Right cardiac atrium (tissue), 5 donors: ENCODE measurements around the gene YKT6. TPM values are rescaled to one million over a fixed set of nuclear protein-coding genes. Genes with fewer than 3 reads are reported as not detected.
"Not testable (repeated sequence)": the region's sequence is repeated elsewhere in the genome, so short reads cannot be mapped to it uniquely, and the experiment has no call there.

Source experiments
- ATAC-seq, 2 donors: fragments of 200-7000 bp; cut with Tn5 transposase; one replicate each; pipeline versions ENCODE4 v1.8.0 to v1.9.1; 2020; ENCODE audit warnings: moderate library complexity in 2 of 2, mild to moderate bottlenecking in 1 of 2
- DNase-seq, 3 donors: peaks; one replicate each; pipeline ENCODE4 v3.0.0-alpha.2; 2020
- H3K27ac ChIP-seq: one replicate; pipeline ENCODE4 v1.5.1; 2013; ENCODE audit warnings: mild to moderate bottlenecking, low read length, control low read depth, moderate library complexity
- H3K27me3 ChIP-seq: one replicate; pipeline ENCODE4 v1.6.1; 2013; ENCODE audit not compliant: control insufficient read depth, insufficient read depth
- H3K4me1 ChIP-seq: one replicate; pipeline ENCODE4 v1.6.1; 2013; ENCODE audit warnings: low read length; ENCODE audit not compliant: control insufficient read depth, insufficient read depth
- H3K4me3 ChIP-seq: one replicate; pipeline ENCODE4 v1.5.1; 2013; ENCODE audit warnings: low read length, control low read depth
- H3K9me3 ChIP-seq: one replicate; pipeline ENCODE4 v1.6.1; 2013; ENCODE audit warnings: low read length; ENCODE audit not compliant: control insufficient read depth
- WGBS: extraction: QIAGEN DNeasy Blood & Tissue Kit; methylation state at CpG from one replicate; pipeline ENCODE4 v1.1.7; 2013; 5-methylcytosine and 5-hydroxymethylcytosine counted together
- intact Hi-C, 4 donors: fragments of 100-400 bp; cut with DNase I; formaldehyde crosslinking; loops; one replicate each; pipeline versions ENCODE4 v1.11.0 to v1.14.0; 2022 to 2023
- polyA plus RNA-seq: library from polyadenylated mRNA; stranded (reverse); fragments of 200-250 nt; gene quantifications from one replicate; pipeline ENCODE4 v1.2.3, GENCODE V29; 2013
- total RNA-seq, 4 donors: library from RNA; stranded (reverse); fragmentation: NEBNext Ultra II Directional; extraction: Animal tissue kit (Norgen Biotek cat#: 25700); gene quantifications; one replicate each; pipeline ENCODE4 v1.2.1, GENCODE V29; 2021
- donor health status: healthy with polysubstance abuse.
- donor health status: DM: no; HTN: yes; CAD: no.
- donor health status: DM: no; HTN: no; CAD: no.
- donor health status: DM: no; HTN: yes; CAD: no; lungs with severe emphysema.
- donor health status: DM: yes; HTN: yes; CAD: no.

YKT6 gene
- total and polyA plus RNA-seq, 5 donors, result 38.8 to 63.4 (median 51.8) TPM

GRCh38 chr7:44194562-44195145, 6.1 kb upstream of the YKT6 start:
- ATAC-seq (peak; percentile 27 to 32), DNase-seq (no peak)
- Histone ChIP-seq H3K4me3 (no peak overlapping the region), H3K27me3 (no peaks in the 10 kb centered on the region), H3K9me3 (no peaks in the 10 kb centered on the region), H3K4me1 (no peaks in the 10 kb centered on the region), H3K27ac (no peak overlapping the region)
- intact Hi-C loops, result loop anchor here in 3 of 4 donors (10.0 kb wide), 2 partner anchors 60 to 120 kb away; no protein-coding TSS in a partner anchor
- 77% methylated on average over 3 of the region's 3 CpGs for WGBS

- ATAC-seq (no peak), DNase-seq (no peak)
- 7% methylated on average over 1 of the region's 1 CpG for WGBS
- no peaks in the 10 kb centered on the region for H3K4me1 ChIP-seq
- no peaks in the 10 kb centered on the region for H3K9me3 ChIP-seq
- no peak overlapping the region for H3K27ac ChIP-seq
- intact Hi-C loops, result loop anchor here in 3 of 4 donors (10.0 kb wide), 2 partner anchors 61 to 121 kb away; no protein-coding TSS in a partner anchor
- H3K4me3 ChIP-seq, result no peak overlapping the region
- no peaks in the 10 kb centered on the region for H3K27me3 ChIP-seq
These were observed 4.9 kb upstream of the YKT6 start for GRCh38 chr7:44195889-44196288.

- peak; percentile 36 to 42 for ATAC-seq
- intact Hi-C loops, result loop anchor here in 3 of 4 donors (10.0 kb wide), 2 partner anchors 62 to 122 kb away; no protein-coding TSS in a partner anchor
These were observed 4.3 kb upstream of the YKT6 start for GRCh38 chr7:44196450-44196872.

GRCh38 chr7:44197474-44197873, 3.3 kb upstream of the YKT6 start:
- DNase-seq (no peak), ATAC-seq (no peak)
- Histone ChIP-seq H3K4me1 (peaks cover 3% of the 10 kb centered on the region), H3K27me3 (no peaks in the 10 kb centered on the region), H3K9me3 (no peaks in the 10 kb centered on the region), H3K4me3 (no peak overlapping the region), H3K27ac (no peak overlapping the region)
- intact Hi-C loops, result loop anchor here in 3 of 4 donors (10.0 kb wide), 2 partner anchors 63 to 123 kb away; no protein-coding TSS in a partner anchor
- 80% methylated on average over 7 of the region's 7 CpGs for WGBS

More at GRCh38 chr7:44196450-44196872, 4.3 kb upstream of the YKT6 start:
- Histone ChIP-seq H3K27ac (no peak overlapping the region), H3K27me3 (no peaks in the 10 kb centered on the region), H3K4me3 (no peak overlapping the region), H3K4me1 (no peaks in the 10 kb centered on the region), H3K9me3 (no peaks in the 10 kb centered on the region)
- no peak for DNase-seq
- WGBS, result 34% methylated on average over 3 of the region's 3 CpGs

DNA sequence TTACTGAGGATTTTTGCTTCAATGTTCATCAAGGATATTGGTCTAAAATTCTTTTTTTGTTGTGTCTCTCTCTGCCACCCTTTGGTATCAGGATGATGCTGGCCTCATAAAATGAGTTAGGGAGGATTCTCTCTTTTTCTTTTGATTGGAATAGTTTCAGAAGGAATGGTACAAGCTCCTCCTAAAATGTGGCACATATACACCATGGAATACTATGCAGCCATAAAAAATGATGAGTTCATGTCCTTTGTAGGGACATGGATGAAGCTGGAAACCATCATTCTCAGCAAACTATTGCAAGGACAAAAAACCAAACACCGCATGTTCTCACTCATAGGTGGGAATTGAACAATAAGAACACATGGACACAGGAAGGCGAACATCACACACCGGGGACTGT, 615 bp upstream of the YKT6 start:
- WGBS, result 86% methylated on average over 2 of the region's 3 CpGs
- intact Hi-C loops, result loop anchor here in 1 of 4 donors (10.0 kb wide), 1 partner anchor 145 kb away; no protein-coding TSS in a partner anchor

DNA sequence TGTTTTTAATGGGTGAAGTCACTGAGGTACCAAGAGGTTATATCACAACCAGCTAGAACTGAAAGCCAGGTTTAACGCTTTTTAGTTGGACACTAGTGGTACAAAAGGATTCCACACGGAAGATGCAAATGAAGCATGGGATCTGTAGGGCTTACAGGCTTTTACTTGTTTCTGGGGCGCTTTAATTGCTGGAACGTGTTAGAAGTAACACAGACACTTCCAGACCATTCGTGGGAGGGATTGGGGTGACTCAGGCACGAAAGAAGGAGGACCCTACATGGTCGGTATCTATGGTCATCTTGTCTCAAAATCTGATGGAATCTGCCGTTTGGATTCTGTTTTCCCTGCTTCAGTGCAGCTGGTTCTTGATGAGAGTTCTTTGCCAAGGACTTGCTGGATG, 1.0 kb downstream of the YKT6 start:
- intact Hi-C loops, result loop anchor here in 1 of 4 donors (10.0 kb wide), 1 partner anchor 147 kb away; no protein-coding TSS in a partner anchor
- ATAC-seq, result no peak
- Histone ChIP-seq H3K27me3 (no peaks in the 10 kb centered on the region), H3K4me1 (peaks cover 3% of the 10 kb centered on the region), H3K27ac (no peak overlapping the region), H3K9me3 (no peaks in the 10 kb centered on the region), H3K4me3 (peak overlapping the region; percentile 92)
- WGBS, result 30% methylated on average over 8 of the region's 8 CpGs
- no peak for DNase-seq

More for the DNA sequence above, 615 bp upstream of the YKT6 start:
- H3K9me3 ChIP-seq, H3K4me1 ChIP-seq, DNase-seq, H3K27ac ChIP-seq, ATAC-seq, H3K27me3 ChIP-seq, H3K4me3 ChIP-seq: not testable (repeated sequence)

DNA sequence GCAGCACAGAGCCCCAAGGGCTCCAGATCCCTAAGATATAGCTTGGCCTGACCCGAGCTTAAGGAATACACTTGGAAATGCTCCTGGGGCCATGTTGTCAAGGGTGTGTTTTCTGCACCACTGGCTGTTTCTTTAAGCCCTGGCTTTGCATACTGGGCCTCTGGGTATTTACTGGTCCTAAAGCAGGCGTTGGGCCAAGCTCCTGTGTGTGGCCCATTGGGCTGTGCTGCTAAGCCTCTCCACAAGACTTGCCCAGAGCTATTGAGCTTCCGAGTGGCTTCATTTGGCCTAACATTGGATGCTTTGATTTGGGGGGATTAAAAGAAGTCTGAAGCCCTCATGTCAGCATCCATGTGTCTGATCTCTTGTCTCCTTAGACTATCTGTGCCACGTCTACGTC, 5.2 kb downstream of the YKT6 start:
- ATAC-seq, result no peak

DNA sequence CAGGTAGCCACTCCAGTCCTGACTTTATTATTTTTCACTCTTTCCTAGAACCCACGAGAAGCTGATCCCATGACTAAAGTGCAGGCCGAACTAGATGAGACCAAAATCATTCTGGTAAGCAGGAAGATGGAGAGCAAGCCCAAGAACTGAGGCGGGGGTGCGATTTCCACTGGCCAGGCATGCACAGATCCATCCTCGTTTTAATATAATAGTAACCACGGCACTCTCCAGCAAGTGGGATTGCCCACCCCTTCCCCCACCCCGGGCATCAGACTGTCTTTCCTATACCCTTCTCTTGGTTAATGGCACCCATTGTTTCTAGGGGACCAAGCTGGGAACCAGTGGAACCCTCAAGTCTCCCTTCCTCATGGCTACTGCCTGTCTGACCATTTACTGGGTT, 7.3 kb downstream of the YKT6 start:
- no peaks in the 10 kb centered on the region for H3K4me1 ChIP-seq
- 92% methylated on average over 7 of the region's 7 CpGs for WGBS
- H3K27me3 ChIP-seq, result no peaks in the 10 kb centered on the region
- DNase-seq (no peak), ATAC-seq (no peak)
- intact Hi-C loops, result loop anchor here in 1 of 4 donors (10.0 kb wide), 1 partner anchor 153 kb away; no protein-coding TSS in a partner anchor
- H3K4me3 ChIP-seq, result no peak overlapping the region
- H3K27ac ChIP-seq, result no peak overlapping the region
- no peaks in the 10 kb centered on the region for H3K9me3 ChIP-seq

More for the DNA sequence above, 5.2 kb downstream of the YKT6 start:
- Histone ChIP-seq H3K4me1 (peaks cover 3% of the 10 kb centered on the region), H3K27me3 (no peaks in the 10 kb centered on the region), H3K9me3 (no peaks in the 10 kb centered on the region), H3K4me3 (no peak overlapping the region), H3K27ac (no peak overlapping the region)
- WGBS, result 90% methylated on average over 5 of the region's 5 CpGs
- DNase-seq, result no peak
- intact Hi-C loops, result loop anchor here in 1 of 4 donors (10.0 kb wide), 1 partner anchor 151 kb away; no protein-coding TSS in a partner anchor

DNA sequence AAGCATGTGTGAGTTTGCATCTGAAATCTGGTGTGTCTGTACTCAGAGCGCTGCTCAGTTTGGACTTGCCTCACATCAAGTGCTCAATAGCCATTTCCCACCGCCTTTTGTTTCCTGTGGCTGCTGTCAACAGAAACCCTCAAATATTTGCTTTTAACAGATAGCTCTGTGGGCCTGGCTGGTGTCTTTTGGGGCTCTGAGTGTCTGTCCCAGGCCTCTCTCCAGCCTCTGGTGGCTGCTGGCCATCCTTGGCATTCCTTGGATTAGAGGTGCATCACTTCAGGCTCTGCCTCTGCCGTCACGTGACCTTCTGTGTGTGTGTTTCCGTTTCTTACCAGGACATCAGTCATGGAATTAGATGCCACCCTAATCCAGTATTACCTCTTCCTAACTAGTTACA, 9.3 kb downstream of the YKT6 start:
- intact Hi-C loops, result loop anchor here in 1 of 4 donors (10.0 kb wide), 1 partner anchor 355 kb away; no protein-coding TSS in a partner anchor
- H3K9me3 ChIP-seq, result no peaks in the 10 kb centered on the region
- ATAC-seq (no peak), DNase-seq (no peak)
- H3K27ac ChIP-seq, result no peak overlapping the region
- no peaks in the 10 kb centered on the region for H3K4me1 ChIP-seq
- 88% methylated on average over 5 of the region's 5 CpGs for WGBS
- H3K4me3 ChIP-seq, result no peak overlapping the region
- H3K27me3 ChIP-seq, result no peaks in the 10 kb centered on the region

DNA sequence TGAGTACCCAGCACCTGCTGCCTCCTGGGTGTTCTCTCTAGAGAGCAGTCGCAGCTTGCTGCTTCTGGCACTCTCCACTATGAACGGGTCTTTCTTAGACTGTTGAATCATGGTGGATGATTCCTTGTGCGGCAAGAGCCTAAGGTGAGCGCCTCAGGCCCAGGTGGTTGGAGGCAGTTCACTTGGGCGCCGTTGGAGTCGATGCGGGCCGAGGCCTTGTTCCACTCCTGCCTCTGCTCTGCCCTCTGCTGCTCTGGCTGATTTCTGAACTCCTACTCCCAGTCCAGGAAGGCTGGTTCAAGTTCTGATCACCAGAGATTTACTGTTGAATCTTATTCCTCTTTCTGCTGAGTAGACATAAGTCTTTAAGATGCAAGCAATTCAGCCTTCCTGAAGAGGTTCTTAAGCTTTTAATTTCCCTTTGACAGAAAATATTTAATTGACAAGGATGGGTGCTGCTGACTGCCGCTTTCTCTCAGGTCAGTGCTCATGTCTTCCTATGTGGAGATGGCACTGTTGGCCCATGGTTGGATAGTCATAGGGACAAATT, 10.4 kb downstream of the YKT6 start:
- Histone ChIP-seq H3K4me1 (no peaks in the 10 kb centered on the region), H3K9me3 (no peaks in the 10 kb centered on the region), H3K27ac (no peak overlapping the region), H3K4me3 (no peak overlapping the region), H3K27me3 (no peaks in the 10 kb centered on the region)
- DNase-seq (no peak), ATAC-seq (no peak)
- WGBS, result 90% methylated on average over 10 of the region's 10 CpGs
- intact Hi-C loops, result loop anchor here in 1 of 4 donors (10.0 kb wide), 1 partner anchor 354 kb away; no protein-coding TSS in a partner anchor

- no peaks in the 10 kb centered on the region for H3K27me3 ChIP-seq
- no peak overlapping the region for H3K4me3 ChIP-seq
These were observed 11.2 kb downstream of the YKT6 start for GRCh38 chr7:44212018-44212417.

More at GRCh38 chr7:44212018-44212417, 11.2 kb downstream of the YKT6 start:
- ATAC-seq (no peak), DNase-seq (no peak)
- Histone ChIP-seq H3K9me3 (no peaks in the 10 kb centered on the region), H3K4me1 (no peaks in the 10 kb centered on the region), H3K27ac (no peak overlapping the region)
- intact Hi-C loops, result loop anchor here in 1 of 4 donors (10.0 kb wide), 1 partner anchor 353 kb away; no protein-coding TSS in a partner anchor
- 84% methylated on average over 6 of the region's 6 CpGs for WGBS
